HG03175 (cell line): Measurements from ENCODE around the gene OCRL.

ENCODE experiments used
- ATAC-seq: cut with Tn5 transposase; IDR thresholded peaks from one replicate; pipeline ENCODE4 v1.9.1; 2021; ENCODE audit warnings: mild to moderate bottlenecking, moderate library complexity; ENCODE audit not compliant: unreplicated experiment

Gene OCRL

DNA sequence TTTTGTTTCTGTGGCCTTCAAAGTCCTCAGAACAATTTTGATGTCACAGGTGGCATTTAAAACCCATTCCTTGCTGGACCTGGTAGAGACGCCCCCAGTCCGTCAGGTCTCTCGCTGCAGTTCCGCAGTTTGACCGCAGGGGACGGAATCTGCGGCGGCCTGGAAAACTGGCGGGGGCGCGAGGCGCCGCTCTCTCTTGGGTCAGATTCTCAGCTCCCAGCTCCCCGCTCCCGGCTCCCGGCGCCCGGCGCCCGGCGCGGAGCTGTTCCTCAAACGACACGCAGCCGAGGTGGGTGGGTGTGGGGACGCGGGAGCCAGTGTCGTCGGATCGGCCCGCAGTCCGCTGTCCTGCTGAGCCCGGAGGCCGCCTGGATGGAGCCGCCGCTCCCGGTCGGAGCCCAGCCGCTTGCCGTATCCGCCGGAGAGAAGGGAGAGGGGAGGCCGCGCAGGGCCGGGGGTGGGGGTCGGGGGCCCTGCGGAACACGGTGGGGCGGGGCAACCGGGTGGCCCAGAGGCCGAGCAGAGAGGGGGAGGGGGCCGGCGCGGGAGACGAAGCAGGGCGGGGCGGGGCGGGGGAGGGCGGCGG lies at the start of gene OCRL:
OCRL (plus strand) TSS at position 192 of the 586 bp plus-strand sequence; CDS start at position 373, 181 bp downstream.
- ATAC-seq = peak; percentile 99

DNA sequence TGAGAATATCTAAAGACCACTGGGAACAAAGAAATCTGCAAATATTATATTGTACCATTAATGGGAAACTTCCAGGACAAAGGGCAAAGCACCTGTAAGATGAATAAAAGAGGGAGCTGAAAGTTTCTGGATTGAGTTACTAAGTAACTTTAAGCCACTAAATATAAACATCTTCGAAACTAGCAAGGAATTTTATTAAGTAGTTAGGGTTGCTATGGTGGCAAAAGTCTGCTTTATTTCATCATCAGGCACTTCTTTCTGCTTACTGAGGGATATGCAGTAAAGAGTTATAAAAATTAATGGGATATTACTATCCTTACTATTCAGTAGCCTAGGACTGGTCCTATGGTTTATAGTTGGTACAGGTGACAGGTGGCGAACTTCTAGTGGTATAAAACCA lies 49.7 kb upstream of the OCRL start:
- no peak for ATAC-seq

DNA sequence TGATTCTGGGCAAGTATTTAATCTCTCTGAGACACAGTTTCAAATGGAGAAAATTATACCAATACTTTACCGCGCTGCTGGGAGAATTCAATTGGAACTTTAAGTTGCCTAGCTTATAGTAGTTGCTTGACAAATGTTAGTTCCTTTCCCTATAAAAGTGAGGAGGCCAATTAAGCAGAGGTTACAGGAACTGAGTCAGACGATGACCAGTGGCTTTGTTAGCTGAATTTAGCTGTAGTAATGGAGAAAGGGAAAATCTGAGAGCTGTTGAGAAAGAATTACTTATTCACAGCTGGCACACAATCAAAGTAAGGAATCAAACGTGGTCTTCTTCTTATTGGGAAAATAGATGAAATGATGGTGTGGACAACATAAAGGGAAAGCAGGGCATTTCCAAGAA lies 46.4 kb upstream of the OCRL start:
- no peak for ATAC-seq

- ATAC-seq = no peak
These were observed 45.2 kb upstream of the OCRL start for GRCh38 chrX:129494887-129495286.

GRCh38 chrX:129495900-129496299 lies 44.2 kb upstream of the OCRL start:
- ATAC-seq = no peak

DNA sequence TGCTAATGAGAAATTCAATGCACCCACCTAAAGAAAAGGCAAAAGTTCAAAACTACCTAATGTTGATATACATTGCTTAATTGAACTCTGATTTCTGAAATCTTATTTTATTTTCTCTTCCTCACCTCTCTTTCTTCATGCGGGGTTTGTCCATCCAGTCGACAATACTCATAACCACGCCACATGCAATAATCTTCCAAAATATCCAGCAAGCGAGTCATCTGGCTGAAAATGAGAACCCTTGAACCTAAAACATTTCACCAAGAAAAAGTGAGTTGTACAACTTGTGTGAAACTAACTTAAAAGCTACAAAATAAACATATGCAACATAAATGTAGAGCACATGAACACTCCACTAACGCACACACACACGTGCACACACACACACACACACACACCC lies 43.4 kb upstream of the OCRL start:
- ATAC-seq = no peak

DNA sequence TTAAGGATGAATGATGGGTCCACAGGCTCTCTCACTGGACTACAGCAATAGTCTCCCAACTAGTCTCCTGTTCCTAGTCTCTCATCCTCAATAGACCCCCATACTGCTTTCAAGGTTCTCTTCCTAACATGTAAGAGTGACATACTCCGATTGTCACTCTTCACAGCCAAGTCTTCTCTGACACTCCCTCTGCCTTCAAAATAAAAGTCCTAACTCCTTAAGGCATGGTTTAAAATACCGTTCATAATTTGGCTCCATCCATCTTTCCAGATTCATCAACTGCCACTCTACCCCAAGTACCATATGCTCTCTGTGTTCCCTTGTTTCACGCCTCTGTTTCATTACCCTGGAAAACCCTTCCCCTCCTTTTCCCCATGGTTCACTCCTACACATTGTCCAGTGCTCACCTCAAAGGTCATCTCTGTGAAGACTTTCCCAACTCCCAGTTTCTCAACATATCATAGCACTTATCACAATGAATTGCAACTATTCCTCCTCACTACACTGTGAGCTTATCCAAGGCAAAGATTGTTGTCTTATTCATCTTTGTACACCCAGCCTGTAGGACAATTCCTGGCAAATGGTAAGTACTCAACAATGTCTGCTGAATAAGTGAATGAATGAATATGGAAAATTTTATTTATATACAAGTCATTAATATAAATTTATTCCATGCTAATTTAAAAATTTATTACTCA lies 42.8 kb upstream of the OCRL start:
- ATAC-seq = no peak

GRCh38 chrX:129510331-129510730 lies 29.7 kb upstream of the OCRL start:
- no peak for ATAC-seq

DNA sequence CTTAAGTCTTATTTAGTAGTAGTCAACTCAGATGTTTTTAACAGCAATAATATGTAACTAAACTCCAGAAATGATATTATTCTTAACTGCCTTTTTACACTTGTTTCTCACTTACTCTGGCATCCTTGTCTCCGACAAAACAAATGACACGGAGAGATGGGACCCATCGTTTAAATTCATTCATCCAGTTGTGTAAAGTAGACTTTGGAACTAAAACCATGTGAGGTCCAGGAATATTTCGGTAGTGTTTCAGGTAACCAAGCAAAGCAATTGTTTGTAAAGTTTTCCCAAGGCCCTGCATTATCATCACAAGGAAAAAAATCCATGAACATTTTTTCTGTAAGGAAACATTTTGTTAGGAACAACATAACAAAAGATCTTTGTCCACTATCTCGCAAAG lies 28.4 kb upstream of the OCRL start:
- no peak for ATAC-seq

DNA sequence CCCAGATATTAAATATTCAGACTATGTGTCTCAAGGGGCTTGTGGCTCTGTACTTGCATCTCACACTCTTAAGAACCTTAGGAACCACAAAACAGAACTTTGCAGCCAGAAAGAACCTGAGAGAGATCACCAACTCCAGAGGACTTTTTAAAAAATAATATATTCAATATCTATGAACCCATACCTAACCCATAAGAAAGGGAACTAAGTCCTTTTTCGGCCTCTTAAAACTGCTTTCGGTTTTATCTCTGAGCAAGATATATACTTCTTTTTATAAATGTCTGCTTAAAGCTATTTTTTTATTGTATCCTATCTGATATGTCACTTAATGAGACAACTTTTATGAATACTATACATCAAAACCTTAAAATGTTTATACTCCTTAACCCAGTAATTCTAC lies 27.6 kb upstream of the OCRL start:
- no peak for ATAC-seq

GRCh38 chrX:129516402-129516801 lies 23.7 kb upstream of the OCRL start:
- no peak for ATAC-seq

- ATAC-seq = no peak
These were observed 19.9 kb upstream of the OCRL start for GRCh38 chrX:129520151-129520550.

- no peak for ATAC-seq
These were observed 17.6 kb upstream of the OCRL start for GRCh38 chrX:129522184-129523078.

- no peak for ATAC-seq
These were observed 16.8 kb upstream of the OCRL start, which contains the start of gene SMARCA1 for GRCh38 chrX:129523079-129523911. Gene SMARCA1, minus strand, starts transcription at chrX:129523490. Its CDS starts 120 bp downstream, at chrX:129523370.

DNA sequence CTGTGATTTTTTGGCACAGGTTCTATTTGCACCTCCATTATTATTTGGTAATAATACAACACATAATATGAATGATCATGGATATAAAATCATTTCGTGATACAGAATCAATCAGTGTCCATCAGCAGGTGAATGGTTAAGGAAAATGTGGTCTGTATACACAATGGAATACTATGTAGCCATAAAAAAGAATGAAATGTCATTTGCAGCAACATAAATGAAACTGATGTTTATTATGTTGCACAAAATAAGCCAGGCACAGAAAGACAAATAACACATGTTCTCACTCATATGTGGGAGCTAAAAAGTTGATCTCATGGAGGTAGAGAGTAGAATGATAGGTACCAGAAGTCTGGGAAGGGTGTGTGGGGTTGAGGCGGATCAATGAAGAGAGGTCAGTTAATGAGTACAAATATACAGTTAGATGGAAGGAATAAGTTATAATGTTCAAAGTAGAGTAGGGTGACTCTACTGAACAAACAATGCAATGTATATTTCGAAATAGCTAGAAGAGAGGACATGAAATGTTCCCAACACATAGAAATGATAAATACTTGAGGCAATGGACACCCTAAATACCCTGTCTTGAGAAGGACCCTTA lies 15.7 kb upstream of the OCRL start:
- no peak for ATAC-seq

DNA sequence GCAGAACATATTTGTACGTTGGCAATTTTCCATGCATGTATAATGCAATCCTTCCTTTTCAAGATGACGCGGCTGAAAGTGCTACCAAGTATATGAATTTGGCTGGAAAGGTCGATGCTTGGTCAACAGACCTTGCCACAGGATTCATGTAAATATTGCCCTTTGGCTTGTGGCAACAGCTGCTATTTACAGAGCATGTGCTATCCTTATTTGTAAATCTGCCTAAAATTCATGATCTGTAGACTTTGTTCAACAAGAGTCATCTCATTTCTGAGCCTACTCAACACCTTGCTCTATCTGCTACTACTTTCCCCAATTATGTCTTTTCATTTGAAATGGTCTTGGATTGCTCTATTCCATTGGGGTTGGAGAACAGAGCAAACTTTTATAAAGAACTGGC lies 14.9 kb upstream of the OCRL start:
- ATAC-seq = no peak

GRCh38 chrX:129525896-129526295 lies 14.2 kb upstream of the OCRL start:
- no peak for ATAC-seq

- no peak for ATAC-seq
These were observed 10.3 kb upstream of the OCRL start for GRCh38 chrX:129529685-129530281.

DNA sequence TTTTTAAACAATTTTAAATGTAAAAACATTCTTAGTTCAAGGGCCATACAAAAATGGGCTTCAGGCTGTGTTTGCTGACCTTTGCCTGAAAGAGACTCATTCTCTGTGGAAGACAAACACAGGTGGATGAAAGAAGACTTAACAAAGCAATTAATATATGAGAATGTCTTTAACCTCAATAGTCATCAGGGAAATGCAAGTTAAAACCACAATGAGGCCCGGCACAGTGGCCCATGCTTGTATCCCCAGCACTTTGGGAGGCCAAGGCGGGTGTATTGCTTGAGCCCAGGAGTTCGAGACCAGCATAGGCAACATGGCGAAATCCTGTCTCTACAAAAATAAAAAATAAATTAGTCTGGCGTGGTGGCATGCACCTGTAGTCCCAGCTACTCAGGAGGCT lies 9.6 kb upstream of the OCRL start:
- ATAC-seq = no peak

DNA sequence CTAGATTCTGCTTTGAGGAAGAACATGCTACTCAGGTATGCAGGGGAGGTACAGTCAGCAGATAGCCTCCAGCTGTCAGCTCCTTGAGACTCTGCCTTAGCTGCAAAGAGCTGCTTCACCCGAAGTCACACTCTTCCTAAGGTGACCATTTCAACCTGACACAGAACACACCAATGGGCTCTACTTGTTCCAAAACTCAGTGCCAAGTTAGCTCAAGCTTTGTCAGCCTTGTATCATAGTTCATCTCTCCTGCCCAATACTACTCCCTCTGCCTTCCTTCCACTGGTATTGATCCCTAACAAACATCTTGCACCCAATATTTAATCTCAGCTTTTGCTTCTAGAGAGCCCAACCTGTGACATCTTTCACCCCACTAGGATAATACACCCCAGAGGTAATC lies 8.9 kb upstream of the OCRL start:
- no peak for ATAC-seq
